Measurements from ENCODE around the gene EFNA5. TPM values are rescaled to one million over a fixed set of nuclear protein-coding genes. Genes with fewer than 3 reads are reported as not detected.

The EFNA5 gene
- total RNA-seq, 1 experiment from 2014 or later = 42.7 TPM

DNA sequence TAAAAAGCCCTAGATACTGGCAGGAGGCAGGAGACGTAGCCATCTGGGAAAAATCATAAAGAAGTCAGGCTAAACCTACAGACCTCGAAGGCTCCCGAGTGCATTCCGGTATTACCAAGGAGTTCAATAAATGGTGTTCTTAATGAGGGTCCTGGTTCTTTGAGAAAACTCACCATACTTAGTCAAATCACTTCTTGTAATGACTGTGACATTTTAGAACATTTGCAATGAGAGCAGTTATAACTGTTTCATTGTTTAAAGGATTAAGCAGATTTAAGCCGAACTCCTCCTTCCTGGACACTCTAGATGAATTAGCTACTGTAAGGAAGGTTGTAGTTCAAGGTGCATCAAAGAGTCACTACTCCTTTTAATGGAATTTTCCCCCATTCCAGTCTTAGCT lies 67.8 kb downstream of the EFNA5 start:
- POLR2A ChIA-PET (ENCODE audit: unreplicated experiment) = no interaction called here
- intact Hi-C loops (cut with micrococcal nuclease; ENCODE audit: unreplicated experiment) = no loop called here
- TF ChIP-seq, protein P1, sequence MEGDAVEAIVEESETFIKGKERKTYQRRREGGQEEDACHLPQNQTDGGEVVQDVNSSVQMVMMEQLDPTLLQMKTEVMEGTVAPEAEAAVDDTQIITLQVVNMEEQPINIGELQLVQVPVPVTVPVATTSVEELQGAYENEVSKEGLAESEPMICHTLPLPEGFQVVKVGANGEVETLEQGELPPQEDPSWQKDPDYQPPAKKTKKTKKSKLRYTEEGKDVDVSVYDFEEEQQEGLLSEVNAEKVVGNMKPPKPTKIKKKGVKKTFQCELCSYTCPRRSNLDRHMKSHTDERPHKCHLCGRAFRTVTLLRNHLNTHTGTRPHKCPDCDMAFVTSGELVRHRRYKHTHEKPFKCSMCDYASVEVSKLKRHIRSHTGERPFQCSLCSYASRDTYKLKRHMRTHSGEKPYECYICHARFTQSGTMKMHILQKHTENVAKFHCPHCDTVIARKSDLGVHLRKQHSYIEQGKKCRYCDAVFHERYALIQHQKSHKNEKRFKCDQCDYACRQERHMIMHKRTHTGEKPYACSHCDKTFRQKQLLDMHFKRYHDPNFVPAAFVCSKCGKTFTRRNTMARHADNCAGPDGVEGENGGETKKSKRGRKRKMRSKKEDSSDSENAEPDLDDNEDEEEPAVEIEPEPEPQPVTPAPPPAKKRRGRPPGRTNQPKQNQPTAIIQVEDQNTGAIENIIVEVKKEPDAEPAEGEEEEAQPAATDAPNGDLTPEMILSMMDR (conservative IDR thresholded peaks at IDR 0.05) = no peak
- TF ChIP-seq EZH2 (IDR thresholded peaks at IDR 0.05; ENCODE audit: low read depth) = no peak

DNA sequence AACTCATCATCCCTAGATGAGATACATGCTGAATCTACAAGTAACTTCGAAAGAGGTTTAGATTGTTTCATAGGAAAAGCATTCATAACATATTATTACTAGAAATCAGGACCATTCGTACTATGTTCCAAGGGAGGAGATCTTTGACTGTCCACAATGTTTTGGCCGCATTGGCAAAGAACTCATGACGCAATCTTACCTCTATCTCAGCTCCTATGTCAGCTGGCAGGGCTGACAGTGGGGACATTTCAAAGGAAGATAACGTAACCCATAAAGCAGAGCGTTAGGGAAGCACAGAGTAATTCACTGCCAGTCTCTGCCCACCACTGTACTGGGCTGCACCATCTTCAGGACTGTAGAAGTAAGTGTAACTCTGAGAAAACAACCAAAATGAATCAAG lies 69.7 kb downstream of the EFNA5 start:
- Histone ChIP-seq H3K27ac (no peak overlapping the region), H3K36me3 (ENCODE audit: low read depth) (peaks cover 7% of the 10 kb centered on the region; the same call in 1 of the 2 replicates), H3K79me2 (ENCODE audit: low read depth) (peaks cover 100% of the 10 kb centered on the region), H3K27me3 (ENCODE audit: insufficient read depth, low read depth) (no peaks in the 10 kb centered on the region), H3K4me2 (no peak overlapping the region), H4K20me1 (ENCODE audit: insufficient read depth) (peaks cover 20% of the 10 kb centered on the region; the same call in 1 of the 2 replicates), H3F3A (ENCODE audit: insufficient read depth, low read depth) (no peaks in the 10 kb centered on the region), H2AFZ (no peak overlapping the region), H3K4me1 (replicated peaks; ENCODE audit: insufficient read depth) (no peaks in the 10 kb centered on the region; the same call in 1 of the 2 replicates), H3K4me3 (no peak overlapping the region), H3K9me2 (ENCODE audit: insufficient read depth) (no peaks in the 10 kb centered on the region; the same call in 1 of the 2 replicates), H3K9me3 (ENCODE audit: insufficient read depth, low read depth) (no peaks in the 10 kb centered on the region; the same call in 1 of the 2 replicates)
- no TSS peak for BruUV-seq (replicated peaks)
- intact Hi-C loops (cut with micrococcal nuclease; ENCODE audit: unreplicated experiment) = no loop called here
- ChIA-PET CTCF (no interaction called here), POLR2A (ENCODE audit: unreplicated experiment) (no interaction called here)
- DNase-seq = no peak
- TF ChIP-seq, protein P1 (conservative IDR thresholded peaks at IDR 0.05) = no peak

More for the DNA sequence above, 67.8 kb downstream of the EFNA5 start:
- Histone ChIP-seq H3K4me2 (no peak overlapping the region), H3K4me1 (replicated peaks; ENCODE audit: insufficient read depth) (no peaks in the 10 kb centered on the region; the same call in 1 of the 2 replicates), H2AFZ (no peak overlapping the region), H3K79me2 (ENCODE audit: low read depth) (peaks cover 100% of the 10 kb centered on the region), H3K4me3 (no peak overlapping the region), H3K9me2 (ENCODE audit: insufficient read depth) (no peaks in the 10 kb centered on the region; the same call in 1 of the 2 replicates), H4K20me1 (ENCODE audit: insufficient read depth) (0 out of 2 replicates have a peak, but pooled peaks cover 20% of the 10 kb centered on the region), H3K9me3 (ENCODE audit: insufficient read depth, low read depth) (no peaks in the 10 kb centered on the region; the same call in 1 of the 2 replicates), H3K36me3 (ENCODE audit: low read depth) (no peaks in the 10 kb centered on the region; the same call in 1 of the 2 replicates), H3K27ac (no peak overlapping the region), H3K27me3 (ENCODE audit: insufficient read depth, low read depth) (no peaks in the 10 kb centered on the region), H3F3A (ENCODE audit: insufficient read depth, low read depth) (no peaks in the 10 kb centered on the region)
- DNase-seq = no peak
- BruUV-seq (replicated peaks) = no TSS peak
- CTCF ChIA-PET = interaction anchor here (0.5 kb wide), 1 partner anchor 657 kb away, joined by 3 read pairs; no protein-coding TSS in a partner anchor

DNA sequence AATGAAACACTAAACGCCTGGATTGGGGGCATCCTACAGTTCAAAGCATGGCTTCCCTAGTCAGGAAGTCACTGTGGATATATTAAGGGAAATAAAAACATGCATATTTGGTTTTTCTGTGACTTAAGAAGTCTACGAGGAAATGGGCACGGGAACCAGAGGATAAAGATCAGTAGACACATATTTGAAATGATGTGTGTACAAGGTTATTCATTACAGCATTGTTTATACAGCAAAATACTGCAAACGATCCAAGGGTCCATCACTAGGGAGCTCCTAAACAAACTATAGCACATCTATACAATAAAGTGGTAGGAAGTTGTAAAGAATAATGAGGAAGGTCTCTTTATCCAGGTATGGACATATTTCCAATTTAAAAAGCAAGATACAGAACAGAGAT lies 71.8 kb downstream of the EFNA5 start:
- no peak overlapping the region for H3K4me2 ChIP-seq
- peaks cover 9% of the 10 kb centered on the region for H3K4me1 ChIP-seq (replicated peaks; ENCODE audit: insufficient read depth)
- TF ChIP-seq, protein P1 (conservative IDR thresholded peaks at IDR 0.05) = no peak
- TF ChIP-seq EZH2 (IDR thresholded peaks at IDR 0.05; ENCODE audit: low read depth) = no peak
- H3K9me3 ChIP-seq (ENCODE audit: insufficient read depth, low read depth) = no peaks in the 10 kb centered on the region; the same call in 1 of the 2 replicates
- no peak overlapping the region for H2AFZ ChIP-seq
- H3K9me2 ChIP-seq (ENCODE audit: insufficient read depth) = no peaks in the 10 kb centered on the region; the same call in 1 of the 2 replicates
- H3K4me3 ChIP-seq = no peak overlapping the region
- peak in 1 of 2 experiments; percentile 61 for DNase-seq
- peaks cover 100% of the 10 kb centered on the region for H3K79me2 ChIP-seq (ENCODE audit: low read depth)
- CTCF ChIA-PET = no interaction called here
- no peak overlapping the region for H3K27ac ChIP-seq
- intact Hi-C loops (cut with micrococcal nuclease; ENCODE audit: unreplicated experiment) = loop anchor here (5.0 kb wide), 1 partner anchor 53 kb away; no protein-coding TSS in a partner anchor
- no TSS peak for BruUV-seq (replicated peaks)
- POLR2A ChIA-PET (ENCODE audit: unreplicated experiment) = interaction anchor here (0.6 kb wide), 1 partner anchor 73 kb away, joined by 9 read pairs; no protein-coding TSS in a partner anchor
- H3K36me3 ChIP-seq (ENCODE audit: low read depth) = peaks cover 7% of the 10 kb centered on the region; the same call in 1 of the 2 replicates
- H3F3A ChIP-seq (ENCODE audit: insufficient read depth, low read depth) = peaks cover 2% of the 10 kb centered on the region; the same call in 1 of the 2 replicates
- no peaks in the 10 kb centered on the region for H3K27me3 ChIP-seq (ENCODE audit: insufficient read depth, low read depth)
- H4K20me1 ChIP-seq (ENCODE audit: insufficient read depth) = peaks cover 16% of the 10 kb centered on the region; the same call in 1 of the 2 replicates

Data from PC-9 (cell line).